CD4-positive, alpha-beta T cell (primary cell): Measurements from ENCODE around the gene CIAO2A. TPM values are rescaled to one million over a fixed set of nuclear protein-coding genes. Genes with fewer than 3 reads are reported as not detected.

Experiments
- ATAC-seq: fragments of 200-7000 bp; cut with Tn5 transposase; one replicate; pipeline ENCODE4 v1.10.0; 2022; ENCODE audit warnings: mild to moderate bottlenecking; ENCODE audit not compliant: poor library complexity
- CTCF ChIA-PET: fragments of 350-600 bp; sonication (Branson Sonifier 250); formaldehyde crosslinking; loops from one replicate; lab custom pipeline; 2021; ENCODE audit warnings: antibody characterized with exemption, inconsistent platforms; lab: Charles Lee
- POLR2A ChIA-PET: fragments of 350-600 bp; sonication (Branson Sonifier 250); formaldehyde crosslinking; loops from one replicate; lab custom pipeline; 2021; ENCODE audit warnings: antibody characterized with exemption, inconsistent platforms; lab: Charles Lee
- DNase-seq, 14 experiments: peaks; one replicate each; pipeline ENCODE4 v3.0.0-alpha.2; 2013 to 2020; ENCODE audit warnings: mixed read lengths in 2 of 14
- H3K27ac ChIP-seq, 2 donors: one replicate each; pipeline versions ENCODE4 v1.5.1 to v1.7.0; 2013; ENCODE audit warnings: low read length in 2 of 2, low read depth in 1 of 2, mild to moderate bottlenecking in 1 of 2
- H3K27me3 ChIP-seq, 2 experiments: 1 replicate in 1 of 2; 2 replicates in 1 of 2; pipeline versions ENCODE4 v1.6.1 to v1.7.0; 2013; ENCODE audit warnings: low read length in 2 of 2, control low read depth in 1 of 2, mild to moderate bottlenecking in 1 of 2, moderate library complexity in 1 of 2; ENCODE audit not compliant: insufficient read depth in 2 of 2, control insufficient read depth in 1 of 2
- H3K36me3 ChIP-seq: one replicate; pipeline ENCODE4 v1.6.1; 2013; ENCODE audit warnings: low read length, control low read depth; ENCODE audit not compliant: insufficient read depth
- H3K4me1 ChIP-seq: one replicate; pipeline ENCODE4 v1.6.1; 2013; ENCODE audit warnings: low read length, control low read depth; ENCODE audit not compliant: insufficient read depth
- H3K4me3 ChIP-seq: one replicate; pipeline ENCODE4 v1.5.1; 2013; ENCODE audit warnings: mild to moderate bottlenecking, low read length, moderate library complexity
- H3K9me3 ChIP-seq, 2 experiments: 1 replicate in 1 of 2; 2 replicates in 1 of 2; pipeline versions ENCODE4 v1.6.1 to v1.7.0; 2013; ENCODE audit warnings: low read length in 2 of 2, mild to moderate bottlenecking in 2 of 2, control low read depth in 1 of 2, moderate library complexity in 1 of 2; ENCODE audit not compliant: control insufficient read depth in 1 of 2, insufficient read depth in 1 of 2
- H3K27ac Mint-ChIP-seq: one replicate; pipeline ENCODE4 v1.8.0; 2020; ENCODE audit warnings: mixed read lengths
- H3K27me3 Mint-ChIP-seq: one replicate; pipeline ENCODE4 v1.8.0; 2021; ENCODE audit warnings: mixed read lengths
- H3K36me3 Mint-ChIP-seq: one replicate; pipeline ENCODE4 v1.8.0; 2021; ENCODE audit warnings: low read depth, mixed read lengths
- H3K4me1 Mint-ChIP-seq: one replicate; pipeline ENCODE4 v1.8.0; 2021; ENCODE audit warnings: low read depth, mixed read lengths
- H3K4me3 Mint-ChIP-seq: one replicate; pipeline ENCODE4 v1.8.0; 2020; ENCODE audit warnings: mild to moderate bottlenecking, mixed read lengths
- H3K9me3 Mint-ChIP-seq: one replicate; pipeline ENCODE4 v1.8.0; 2020; ENCODE audit warnings: mixed read lengths
- intact Hi-C, 2 experiments: fragments of 100-400 bp; cut with DNase I in 1 of 2; cut with micrococcal nuclease in 1 of 2; formaldehyde crosslinking; loops; one replicate each; pipeline versions ENCODE4 v1.15.1 to v1.9.0; 2023 to 2025; cut with DNase I, micrococcal nuclease
- polyA plus RNA-seq, 2 donors: library from polyadenylated mRNA; unstranded; fragments of 120-200 nt; gene quantifications; one replicate each; pipeline ENCODE4 v1.2.1, GENCODE V29; 2013
- total RNA-seq, 174 experiments: library from RNA in 2 of 174; stranded (reverse) in 2 of 174; gene quantifications; one replicate each; pipeline ENCODE4 v1.2.3 and lab custom pipeline; 2021 to 2026
- TF ChIP-seq, protein P1 (sequence below): fragments of 200-600 bp; IDR thresholded peaks from one replicate; pipeline ENCODE4 v1.8.0; 2022; ENCODE audit warnings: antibody characterized with exemption, mild to moderate bottlenecking

CIAO2A gene
- total RNA-seq (10 to 100 TPM; 10.9 to 12.2 TPM), total RNA-seq (lab: John Stamatoyannopoulos, UW) (5.3 to 101 (median 29.4) reads per million in 172 experiments)
- polyA plus RNA-seq (2013, experiment 1 of 2), result 53.3 TPM
- 46.5 TPM for polyA plus RNA-seq (2013, experiment 2 of 2)

- peaks cover 79% of the 10 kb centered on the region for H3K4me1 Mint-ChIP-seq
- Histone ChIP-seq H3K4me3 (peak within 1 kb of the TSS; percentile 73), H3K27ac (peak within 1 kb of the TSS; percentile 71 to 90), H3K9me3 (no peaks in the 10 kb centered on the region), H3K27me3 (no peaks in the 10 kb centered on the region), H3K4me1 (peaks cover 61% of the 10 kb centered on the region), H3K36me3 (no peaks in the 10 kb centered on the region)
- H3K36me3 Mint-ChIP-seq, result peaks cover 45% of the 10 kb centered on the region
- TF ChIP-seq, protein P1, sequence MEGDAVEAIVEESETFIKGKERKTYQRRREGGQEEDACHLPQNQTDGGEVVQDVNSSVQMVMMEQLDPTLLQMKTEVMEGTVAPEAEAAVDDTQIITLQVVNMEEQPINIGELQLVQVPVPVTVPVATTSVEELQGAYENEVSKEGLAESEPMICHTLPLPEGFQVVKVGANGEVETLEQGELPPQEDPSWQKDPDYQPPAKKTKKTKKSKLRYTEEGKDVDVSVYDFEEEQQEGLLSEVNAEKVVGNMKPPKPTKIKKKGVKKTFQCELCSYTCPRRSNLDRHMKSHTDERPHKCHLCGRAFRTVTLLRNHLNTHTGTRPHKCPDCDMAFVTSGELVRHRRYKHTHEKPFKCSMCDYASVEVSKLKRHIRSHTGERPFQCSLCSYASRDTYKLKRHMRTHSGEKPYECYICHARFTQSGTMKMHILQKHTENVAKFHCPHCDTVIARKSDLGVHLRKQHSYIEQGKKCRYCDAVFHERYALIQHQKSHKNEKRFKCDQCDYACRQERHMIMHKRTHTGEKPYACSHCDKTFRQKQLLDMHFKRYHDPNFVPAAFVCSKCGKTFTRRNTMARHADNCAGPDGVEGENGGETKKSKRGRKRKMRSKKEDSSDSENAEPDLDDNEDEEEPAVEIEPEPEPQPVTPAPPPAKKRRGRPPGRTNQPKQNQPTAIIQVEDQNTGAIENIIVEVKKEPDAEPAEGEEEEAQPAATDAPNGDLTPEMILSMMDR, result no peak
- no peaks in the 10 kb centered on the region for H3K27me3 Mint-ChIP-seq
- peak within 1 kb of the TSS; percentile 94 for H3K4me3 Mint-ChIP-seq
- ChIA-PET POLR2A (interaction anchor here (0.6 to 2.0 kb wide), 34 partner anchors 16 to 1775 kb away, joined by 3 to 23 read pairs (median 4); partner anchors contain the start of genes CLPX, HERC1, PDCD7 and PPIB), CTCF (interaction anchor here (0.9 to 1.4 kb wide), 5 partner anchors 17 to 261 kb away, joined by 3 to 6 read pairs (median 4); no protein-coding TSS in a partner anchor)
- intact Hi-C loops, result loop anchor here (2.0 to 10.0 kb wide), 10 partner anchors 69 to 1049 kb away; partner anchors contain the start of genes APH1B (in 1 of the 2), CSNK1G1 (in 1 of the 2), HERC1 (in 1 of the 2) and PCLAF (in 1 of the 2)
- peak; percentile 71 for ATAC-seq
- peak within 1 kb of the TSS; percentile 93 for H3K27ac Mint-ChIP-seq
- DNase-seq, result peak; percentile 79 to 97 (median 87)
- no peaks in the 10 kb centered on the region for H3K9me3 Mint-ChIP-seq
Measured at GRCh38 chr15:64093627-64094417, at the start of gene CIAO2A. TSS of gene CIAO2A (minus strand) at chr15:64093838. CDS start at chr15:64093768, 70 bp downstream.

GRCh38 chr15:64143276-64143675 lies 49.6 kb upstream of the CIAO2A start:
- intact Hi-C loops, result no loop called here
- CTCF ChIA-PET, result no interaction called here
- H3K27me3 Mint-ChIP-seq, result no peaks in the 10 kb centered on the region
- H3K4me3 Mint-ChIP-seq, result no peak overlapping the region
- no peak overlapping the region for H3K4me3 ChIP-seq
- no peak overlapping the region for H3K27ac ChIP-seq
- H3K27me3 ChIP-seq, result no peaks in the 10 kb centered on the region
- DNase-seq (no peak), ATAC-seq (no peak)
- H3K36me3 ChIP-seq, result peaks cover 41% of the 10 kb centered on the region
- TF ChIP-seq, protein P1, result no peak
- H3K4me1 Mint-ChIP-seq, result no peaks in the 10 kb centered on the region
- peaks cover 61% of the 10 kb centered on the region for H3K36me3 Mint-ChIP-seq
- no peaks in the 10 kb centered on the region for H3K9me3 ChIP-seq
- POLR2A ChIA-PET, result no interaction called here
- no peak overlapping the region for H3K27ac Mint-ChIP-seq
- no peaks in the 10 kb centered on the region for H3K4me1 ChIP-seq
- no peaks in the 10 kb centered on the region for H3K9me3 Mint-ChIP-seq

GRCh38 chr15:64141798-64142512 lies 48.3 kb upstream of the CIAO2A start:
- Mint-ChIP-seq H3K4me1 (no peaks in the 10 kb centered on the region), H3K27ac (no peak overlapping the region), H3K4me3 (no peak overlapping the region), H3K9me3 (no peaks in the 10 kb centered on the region), H3K27me3 (no peaks in the 10 kb centered on the region), H3K36me3 (peaks cover 74% of the 10 kb centered on the region)
- Histone ChIP-seq H3K4me3 (no peak overlapping the region), H3K27me3 (no peaks in the 10 kb centered on the region), H3K4me1 (no peaks in the 10 kb centered on the region), H3K9me3 (no peaks in the 10 kb centered on the region), H3K36me3 (peaks cover 54% of the 10 kb centered on the region), H3K27ac (no peak overlapping the region)
- intact Hi-C loops, result no loop called here
- no peak for ATAC-seq
- CTCF ChIA-PET, result interaction anchor here (2.3 kb wide), 1 partner anchor 11 kb away, joined by 8 read pairs; no protein-coding TSS in a partner anchor
- TF ChIP-seq, protein P1, result no peak
- no peak for DNase-seq
- POLR2A ChIA-PET, result interaction anchor here (1.3 kb wide), 1 partner anchor 21 kb away, joined by 3 read pairs; the partner anchor contains the start of gene PPIB
